ENCODE data around the gene DPEP3.
"Not testable (repeated sequence)": the region's sequence is repeated elsewhere in the genome, so short reads cannot be mapped to it uniquely, and the experiment has no call there.

Gene DPEP3

DNA sequence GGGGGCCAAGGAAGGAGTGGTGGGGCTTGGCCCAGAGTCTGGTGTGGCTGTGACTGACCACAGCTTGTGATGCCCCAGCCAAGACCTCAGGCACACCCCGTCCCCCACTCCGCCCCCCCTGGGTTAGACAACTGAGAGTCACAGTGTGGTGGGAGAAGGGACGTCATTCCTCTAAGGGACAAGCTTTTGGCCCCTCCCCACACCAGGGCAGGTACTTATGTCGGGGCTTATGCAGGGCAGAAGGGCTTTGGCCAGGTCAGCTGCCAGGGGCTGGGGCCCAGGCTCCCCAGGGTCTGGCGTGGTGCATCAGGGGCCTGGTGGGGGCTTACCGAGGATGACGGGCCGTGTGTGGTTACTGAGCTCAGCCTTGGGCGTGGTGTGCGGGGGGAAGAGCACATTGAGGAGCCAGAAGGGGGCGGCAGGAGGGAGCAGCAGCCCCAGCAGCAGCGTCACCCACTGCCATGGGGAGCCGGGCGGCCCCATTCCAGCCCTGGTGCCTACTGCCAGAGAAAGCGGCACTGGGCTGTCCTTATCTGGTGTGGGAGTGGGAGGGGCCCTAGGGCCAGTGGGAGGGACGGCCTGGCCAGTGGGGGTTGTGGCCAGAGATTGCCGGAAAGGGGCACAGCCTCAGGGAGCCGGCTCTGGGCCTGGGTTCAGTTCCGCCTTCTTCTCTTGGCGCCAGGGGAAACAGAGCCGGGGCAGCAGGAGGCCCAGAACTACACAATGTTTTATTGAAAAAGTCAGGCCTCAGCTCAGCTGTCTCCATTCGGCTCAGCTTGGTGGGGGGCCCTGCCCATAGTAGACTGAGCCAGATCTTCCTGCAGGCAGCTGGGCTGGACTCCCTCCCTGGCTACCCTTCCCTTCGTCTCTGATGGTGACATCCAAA lies 36.4 kb downstream of the DPEP3 start, which contains the start of gene LCAT:
Gene LCAT, minus strand, starts transcription at position 502 of the 886 bp plus-strand sequence. Its CDS starts 19 bp downstream, at position 483.
- no peak for DNase-seq (ENCODE audit: low spot score)

GRCh38 chr16:67943256-67943618 lies 37.1 kb downstream of the DPEP3 start:
- no peak for DNase-seq (ENCODE audit: low spot score)

DNA sequence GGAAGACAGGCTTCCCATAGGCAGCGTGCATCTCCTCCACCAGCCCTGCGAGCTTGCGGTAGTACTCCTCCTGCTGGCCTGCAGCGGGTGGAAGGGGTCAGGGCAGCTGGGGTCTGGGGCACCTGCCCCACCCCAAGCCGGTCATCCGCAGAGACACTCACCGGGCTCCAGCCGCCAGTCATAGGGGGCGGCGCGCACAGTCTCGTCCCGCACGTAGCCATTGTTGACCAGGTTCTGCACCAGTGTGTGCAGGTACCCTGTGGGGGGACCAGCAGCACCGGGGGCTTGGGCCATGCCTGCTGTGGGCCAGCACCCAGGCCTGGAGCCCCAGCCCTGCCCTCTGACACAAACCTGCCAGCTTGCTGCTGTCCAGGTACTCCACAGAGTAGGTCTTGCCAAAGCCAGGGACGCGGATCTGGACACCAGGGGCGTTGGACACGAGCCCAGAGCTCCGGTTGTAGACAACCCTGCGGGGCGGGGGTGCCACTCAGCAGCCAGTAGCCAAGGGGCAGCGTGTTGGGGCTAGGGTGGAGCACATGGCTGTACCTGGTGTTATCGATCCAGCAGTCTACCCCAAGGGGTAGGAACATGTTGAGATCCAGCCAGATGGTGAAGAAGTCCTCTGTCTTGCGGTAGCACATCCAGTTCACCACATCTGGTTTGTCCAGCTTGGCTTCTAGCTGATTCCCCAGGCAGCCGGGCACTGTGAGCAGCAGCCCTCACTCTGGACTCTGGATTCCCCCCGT lies 37.6 kb downstream of the DPEP3 start:
- DNase-seq (ENCODE audit: low spot score) = no peak

DNA sequence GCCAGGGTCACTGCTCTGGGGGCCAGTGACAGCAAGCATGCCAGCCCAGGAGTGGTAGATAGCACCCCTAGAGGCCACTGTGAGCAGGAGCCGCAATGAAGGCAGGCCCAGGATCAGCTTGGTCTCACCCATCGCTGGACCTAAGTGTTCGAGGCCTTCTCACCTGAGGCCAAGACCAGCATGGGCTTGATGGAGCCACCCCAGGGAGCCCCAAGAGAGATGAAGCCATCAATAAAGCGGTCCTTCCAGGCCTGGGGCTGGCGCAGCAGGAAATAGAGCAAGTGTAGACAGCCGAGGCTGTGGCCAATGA lies 38.1 kb downstream of the DPEP3 start:
- DNase-seq (ENCODE audit: low spot score) = peak; percentile 46

GRCh38 chr16:67941469-67942199 lies 38.7 kb downstream of the DPEP3 start:
- DNase-seq (ENCODE audit: low spot score) = no peak

- DNase-seq (ENCODE audit: low spot score) = no peak
Observed at GRCh38 chr16:67940446-67941089, 39.7 kb downstream of the DPEP3 start.

GRCh38 chr16:67939507-67940445 lies 40.5 kb downstream of the DPEP3 start:
- no peak for DNase-seq (ENCODE audit: low spot score)

DNA sequence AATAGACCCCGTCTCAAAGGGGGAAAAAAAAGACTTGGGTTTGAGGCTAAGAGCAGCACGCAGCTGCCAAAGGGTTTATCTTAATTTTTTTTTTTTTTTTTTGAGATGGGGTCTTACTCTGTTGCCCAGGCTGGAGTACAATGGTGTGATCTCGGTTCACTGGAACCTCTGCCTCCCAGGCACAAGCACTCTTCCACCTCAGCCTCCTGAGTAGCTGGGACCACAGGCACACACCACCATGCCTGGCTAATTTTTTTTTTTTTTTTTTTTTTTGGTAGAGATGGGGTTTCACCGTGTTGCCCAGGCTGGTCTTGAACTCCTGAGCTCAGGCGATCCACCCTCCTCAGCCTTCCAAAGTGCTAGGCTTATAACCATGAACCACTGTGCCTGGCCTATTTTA lies 42.6 kb downstream of the DPEP3 start:
- not testable (repeated sequence) for DNase-seq (ENCODE audit: low spot score)

- no peak for DNase-seq (ENCODE audit: low spot score)
Observed at GRCh38 chr16:67936880-67937605, 43.3 kb downstream of the DPEP3 start.

GRCh38 chr16:67936124-67936879 lies 44.0 kb downstream of the DPEP3 start, which contains the start of gene PSMB10:
Gene PSMB10, minus strand, starts transcription at chr16:67936850. Its CDS starts 101 bp downstream, at chr16:67936749.
- DNase-seq (ENCODE audit: low spot score) = peak; percentile 67

- peak; percentile 98 for DNase-seq (ENCODE audit: low spot score)
Observed at GRCh38 chr16:67935402-67936123, 44.7 kb downstream of the DPEP3 start.

DNA sequence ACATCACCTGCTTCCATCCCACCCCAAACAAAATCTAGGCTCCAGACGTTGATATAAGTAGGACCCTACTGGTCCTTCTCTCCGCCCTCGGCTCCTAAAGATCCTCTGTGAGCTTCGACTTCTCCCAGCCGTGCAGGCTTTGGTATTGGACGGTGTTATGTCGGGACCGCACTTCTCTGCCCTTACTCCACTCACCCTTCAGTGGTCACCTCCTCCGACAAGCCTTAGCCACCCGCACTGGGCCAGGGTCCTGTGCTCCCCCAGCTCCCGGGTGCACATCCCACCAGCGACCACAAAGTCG lies 45.2 kb downstream of the DPEP3 start:
- no peak for DNase-seq (ENCODE audit: low spot score)

GRCh38 chr16:67934306-67935100 lies 45.8 kb downstream of the DPEP3 start:
- no peak for DNase-seq (ENCODE audit: low spot score)

- no peak for DNase-seq (ENCODE audit: low spot score)
Observed at GRCh38 chr16:67933805-67934204, 46.5 kb downstream of the DPEP3 start.

DNA sequence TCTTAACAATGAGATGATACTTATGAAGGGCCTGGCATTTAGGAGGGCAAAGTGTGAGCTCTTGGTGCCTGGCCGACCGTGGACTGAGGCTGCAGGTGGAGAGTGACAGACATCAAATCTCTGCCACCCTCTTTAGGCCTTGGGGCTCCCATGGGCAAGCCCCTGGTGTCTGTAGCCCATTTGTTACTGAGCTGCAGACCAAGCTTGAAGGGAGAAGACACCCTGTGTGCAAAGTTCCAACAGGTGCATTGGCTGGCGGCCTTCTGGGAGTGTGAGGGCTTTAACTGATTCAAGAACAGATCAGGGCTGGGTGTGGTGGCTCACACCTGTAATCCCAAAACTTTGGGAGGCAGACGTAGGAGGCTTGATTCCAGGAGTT lies 47.8 kb downstream of the DPEP3 start:
- no peak for DNase-seq (ENCODE audit: low spot score)

DNA sequence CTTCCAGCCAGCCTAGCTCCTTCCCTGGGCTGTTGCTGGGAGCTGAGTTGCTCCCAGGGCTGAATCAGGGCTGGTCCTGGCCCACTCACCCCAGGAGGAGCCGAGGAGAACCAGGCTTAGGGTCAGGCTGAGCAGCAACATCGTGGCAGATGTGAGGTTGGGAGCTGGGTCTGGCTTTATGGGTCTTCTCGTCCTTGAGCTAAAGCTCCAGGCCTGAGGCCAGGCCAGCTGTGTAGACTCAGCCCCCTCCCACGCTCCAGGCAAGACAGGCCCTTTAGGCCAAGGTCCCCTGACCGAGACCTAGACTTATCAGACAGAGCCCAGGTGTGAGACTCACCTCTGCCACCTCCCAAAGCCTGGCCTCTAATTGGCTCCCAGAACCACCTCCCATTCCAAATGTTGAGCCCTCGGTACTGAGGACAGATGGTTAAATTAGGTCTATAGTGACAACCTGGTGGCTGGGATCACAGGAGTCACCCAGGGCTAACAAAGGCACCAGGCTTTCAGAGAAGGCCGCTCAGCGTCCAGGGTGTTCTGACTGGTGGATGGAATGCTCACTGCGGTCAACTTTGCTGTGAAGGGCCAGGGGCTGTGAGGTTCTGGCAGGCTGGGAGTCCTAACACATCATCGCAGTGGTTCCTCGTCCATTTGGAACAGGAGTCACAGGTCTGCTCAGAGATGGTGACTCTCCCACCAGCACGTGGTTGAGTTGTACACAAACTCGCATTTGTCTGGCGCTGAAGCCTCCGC lies 48.4 kb downstream of the DPEP3 start, which contains the start of gene CTRL:
Gene CTRL, minus strand, starts transcription at position 151 of the 750 bp plus-strand sequence. Its CDS starts 10 bp downstream, at position 141.
- no peak for DNase-seq (ENCODE audit: low spot score)

DNA sequence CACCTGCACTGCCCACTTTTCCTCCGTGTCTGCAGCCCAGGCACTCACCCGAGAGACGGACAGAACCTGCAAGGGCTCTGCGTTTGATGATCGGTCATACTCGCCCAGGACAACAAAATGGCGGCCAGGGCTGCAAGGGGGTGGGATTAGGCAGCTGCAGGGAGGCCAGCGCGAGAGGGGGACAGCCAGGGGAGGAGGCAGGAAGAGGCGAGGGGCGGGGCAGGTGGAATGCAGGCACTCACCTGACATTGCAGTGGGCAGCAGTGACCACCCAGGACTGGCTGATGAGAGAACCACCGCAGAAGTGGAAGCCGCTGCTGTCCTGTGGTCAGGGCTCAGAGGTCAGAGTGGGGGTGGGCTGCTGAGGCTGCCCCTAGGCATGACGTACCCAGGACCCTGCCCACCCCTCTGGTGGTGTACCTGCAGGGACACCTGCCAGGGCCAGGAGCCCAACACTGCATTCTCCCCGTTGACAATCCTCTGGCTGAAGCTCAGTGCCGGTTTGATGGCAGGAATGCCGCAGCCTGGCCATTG lies 49.6 kb downstream of the DPEP3 start:
- DNase-seq (ENCODE audit: low spot score) = no peak

All from LoVo (cell line).